Camera-type eye (tissue), 1 donor: ENCODE measurements around the gene TMEM186. TPM values are rescaled to one million over a fixed set of nuclear protein-coding genes. Genes with fewer than 3 reads are reported as not detected.

Experiments used
- total RNA-seq: library from RNA; depleted of rRNA; stranded (reverse); fragments of >200 nt; gene quantifications from one replicate; pipeline ENCODE4 v1.2.3, GENCODE V29; 2014

Gene TMEM186, protein sequence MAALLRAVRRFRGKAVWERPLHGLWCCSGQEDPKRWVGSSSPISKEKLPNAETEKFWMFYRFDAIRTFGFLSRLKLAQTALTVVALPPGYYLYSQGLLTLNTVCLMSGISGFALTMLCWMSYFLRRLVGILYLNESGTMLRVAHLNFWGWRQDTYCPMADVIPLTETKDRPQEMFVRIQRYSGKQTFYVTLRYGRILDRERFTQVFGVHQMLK
- 7.6 TPM for total RNA-seq

DNA sequence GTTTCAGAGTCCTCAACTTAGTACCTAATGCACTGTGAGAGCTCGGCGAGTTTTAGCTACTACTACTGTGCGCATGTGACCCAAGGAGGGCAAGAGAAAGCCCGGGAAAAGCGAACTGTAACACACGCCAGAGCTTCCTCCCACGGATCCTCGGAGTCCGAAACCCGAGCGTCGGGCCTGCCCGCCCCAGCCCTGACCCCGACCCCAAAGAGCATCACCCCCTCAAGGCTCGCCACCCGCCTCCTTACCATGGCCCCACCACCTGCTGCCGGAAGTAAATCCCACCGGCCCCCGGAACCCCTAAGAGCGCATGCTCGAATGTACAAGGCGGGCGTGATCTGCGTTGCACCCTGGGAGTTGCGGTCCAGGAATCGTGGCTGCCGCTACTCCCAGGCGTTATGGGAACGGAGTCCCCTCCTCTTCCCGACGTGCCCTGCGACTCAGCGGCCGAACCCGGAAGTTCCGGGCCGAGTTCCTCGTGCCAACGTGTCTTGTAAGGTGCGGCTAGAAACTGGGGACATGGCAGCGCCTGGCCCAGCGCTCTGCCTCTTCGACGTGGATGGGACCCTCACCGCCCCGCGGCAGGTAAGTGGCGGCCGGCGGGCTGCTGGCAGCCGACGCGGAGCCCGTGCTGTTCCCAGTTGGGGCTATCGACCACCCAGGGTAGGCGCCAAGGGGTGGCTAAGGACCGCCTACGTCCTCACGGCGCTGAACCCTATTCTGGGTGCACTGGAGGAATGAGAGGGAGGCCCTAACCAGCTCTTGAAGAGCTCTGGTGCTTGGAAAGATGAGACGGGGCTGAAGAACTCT is at the start of gene TMEM186, which contains the start of gene PMM2:
TSS of gene TMEM186 (minus strand) at position 276 of the 810 bp plus-strand sequence. CDS start at position 251, 25 bp downstream.
TSS of gene PMM2 (plus strand) at position 476 of the 810 bp plus-strand sequence. CDS start at position 520, 44 bp downstream.

Other genes starting within 250 kb of the TMEM186 start
- gene TMEM114, start 207.1 kb downstream of the TMEM186 start, total RNA-seq, result 5.7 TPM
- gene METTL22, start 175.9 kb downstream of the TMEM186 start, total RNA-seq, result 50.0 TPM
- 42.9 TPM for gene ABAT, start 123.0 kb downstream of the TMEM186 start, total RNA-seq
- 21.3 TPM for gene PMM2, start 200 bp upstream of the TMEM186 start, total RNA-seq
- 118 TPM for gene CARHSP1, start 71.4 kb upstream of the TMEM186 start, total RNA-seq
- gene LITAFD, start 84.7 kb upstream of the TMEM186 start, total RNA-seq, result not detected
- 130 TPM for gene USP7, start 166.3 kb upstream of the TMEM186 start, total RNA-seq